RKO (cell line): ENCODE data around the gene LRRC23.
A peak's percentile ranks its signal among the peaks of the same experiment; 100 is the strongest.

Experiments used
- DNase-seq: peaks from one replicate; pipeline ENCODE4 v3.0.0-alpha.2; 2016; ENCODE audit warnings: low spot score

LRRC23 gene

DNA sequence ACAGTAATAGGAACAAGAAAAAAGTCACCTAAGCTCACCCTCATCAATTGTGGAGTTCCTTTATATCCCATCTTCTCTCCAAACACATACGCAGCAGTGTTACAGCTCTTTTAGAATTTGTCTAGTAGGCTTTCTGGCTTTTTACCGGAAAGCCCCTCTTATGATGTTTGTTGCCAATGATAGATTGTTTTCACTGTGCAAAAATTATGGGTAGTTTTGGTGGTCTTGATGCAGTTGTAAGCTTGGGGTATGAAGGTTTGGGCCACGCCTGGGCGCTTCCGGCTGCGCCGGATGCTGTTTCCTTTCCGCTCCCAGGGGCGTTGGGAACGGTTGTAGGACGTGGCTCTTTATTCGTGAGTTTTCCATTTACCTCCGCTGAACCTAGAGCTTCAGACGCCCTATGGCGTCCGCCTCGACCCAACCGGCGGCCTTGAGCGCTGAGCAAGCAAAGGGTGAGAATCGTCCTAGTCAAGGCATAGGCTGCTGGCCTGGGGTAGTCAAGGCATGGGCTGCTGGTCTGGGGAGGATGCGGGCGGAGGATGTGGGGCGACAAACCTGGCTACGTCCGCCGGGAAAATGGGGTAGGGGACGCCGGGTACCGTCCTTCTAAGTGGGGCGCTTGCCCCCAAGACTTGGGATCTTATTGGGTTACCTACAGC is 39.2 kb downstream of the LRRC23 start, which contains the start of the genes C12orf57 and RNU7-1:
Gene C12orf57 (plus strand): TSS at position 301 of the 659 bp plus-strand sequence. CDS start 100 bp downstream, at position 401.
Gene RNU7-1 (plus strand): TSS at position 95 of the 659 bp plus-strand sequence.
- DNase-seq, result peak; percentile 97

DNA sequence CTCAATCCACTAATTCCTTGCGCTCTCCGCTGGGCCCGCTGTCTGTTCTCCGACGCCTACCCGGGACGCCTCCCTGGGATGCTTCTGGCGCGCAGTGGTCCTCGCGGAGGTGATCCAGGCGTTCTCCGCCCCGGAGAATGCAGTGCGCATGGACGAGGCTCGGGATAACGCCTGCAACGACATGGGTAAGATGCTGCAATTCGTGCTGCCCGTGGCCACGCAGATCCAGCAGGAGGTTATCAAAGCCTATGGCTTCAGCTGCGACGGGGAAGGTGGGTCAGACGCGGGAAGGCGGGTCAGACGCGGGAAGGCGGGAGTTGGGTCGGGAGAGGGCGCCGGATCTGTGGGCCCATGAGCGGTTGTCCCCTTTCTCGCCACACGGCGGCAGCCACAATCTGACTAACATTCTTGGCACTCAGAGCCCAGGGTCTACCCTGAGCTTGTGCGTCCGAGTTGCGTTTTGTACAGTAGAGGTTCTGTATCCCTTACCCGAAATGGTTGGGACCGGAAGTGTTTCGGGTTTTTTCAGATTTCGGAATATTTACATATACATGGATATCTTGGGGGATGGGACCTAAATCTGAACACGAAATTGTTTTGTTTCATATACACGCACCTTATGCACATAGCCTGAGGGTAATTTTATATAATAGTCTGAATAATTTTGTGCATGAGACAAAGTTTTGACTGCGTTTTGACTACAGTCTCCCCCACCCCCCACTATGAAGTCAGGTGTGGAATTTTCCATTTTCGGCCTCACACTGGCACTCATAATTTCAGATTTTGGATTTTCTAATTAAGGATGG is 40.0 kb downstream of the LRRC23 start:
- peak; percentile 98 for DNase-seq

DNA sequence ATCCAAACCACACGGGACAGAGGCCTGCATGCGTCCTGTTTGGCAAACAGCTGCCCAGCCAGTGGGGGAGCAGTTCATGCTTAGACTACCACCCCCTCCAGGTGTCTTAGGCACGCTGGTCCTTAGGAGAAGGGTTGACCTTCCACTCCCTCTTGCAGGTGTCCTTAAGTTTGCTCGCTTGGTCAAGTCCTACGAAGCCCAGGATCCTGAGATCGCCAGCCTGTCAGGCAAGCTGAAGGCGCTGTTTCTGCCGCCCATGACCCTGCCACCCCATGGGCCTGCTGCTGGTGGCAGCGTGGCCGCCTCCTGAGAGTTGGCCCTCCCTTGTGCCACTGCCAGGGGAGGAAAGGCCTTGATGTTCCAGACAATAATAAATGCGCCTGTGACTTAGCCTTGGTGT is 41.0 kb downstream of the LRRC23 start:
- peak; percentile 25 for DNase-seq

DNA sequence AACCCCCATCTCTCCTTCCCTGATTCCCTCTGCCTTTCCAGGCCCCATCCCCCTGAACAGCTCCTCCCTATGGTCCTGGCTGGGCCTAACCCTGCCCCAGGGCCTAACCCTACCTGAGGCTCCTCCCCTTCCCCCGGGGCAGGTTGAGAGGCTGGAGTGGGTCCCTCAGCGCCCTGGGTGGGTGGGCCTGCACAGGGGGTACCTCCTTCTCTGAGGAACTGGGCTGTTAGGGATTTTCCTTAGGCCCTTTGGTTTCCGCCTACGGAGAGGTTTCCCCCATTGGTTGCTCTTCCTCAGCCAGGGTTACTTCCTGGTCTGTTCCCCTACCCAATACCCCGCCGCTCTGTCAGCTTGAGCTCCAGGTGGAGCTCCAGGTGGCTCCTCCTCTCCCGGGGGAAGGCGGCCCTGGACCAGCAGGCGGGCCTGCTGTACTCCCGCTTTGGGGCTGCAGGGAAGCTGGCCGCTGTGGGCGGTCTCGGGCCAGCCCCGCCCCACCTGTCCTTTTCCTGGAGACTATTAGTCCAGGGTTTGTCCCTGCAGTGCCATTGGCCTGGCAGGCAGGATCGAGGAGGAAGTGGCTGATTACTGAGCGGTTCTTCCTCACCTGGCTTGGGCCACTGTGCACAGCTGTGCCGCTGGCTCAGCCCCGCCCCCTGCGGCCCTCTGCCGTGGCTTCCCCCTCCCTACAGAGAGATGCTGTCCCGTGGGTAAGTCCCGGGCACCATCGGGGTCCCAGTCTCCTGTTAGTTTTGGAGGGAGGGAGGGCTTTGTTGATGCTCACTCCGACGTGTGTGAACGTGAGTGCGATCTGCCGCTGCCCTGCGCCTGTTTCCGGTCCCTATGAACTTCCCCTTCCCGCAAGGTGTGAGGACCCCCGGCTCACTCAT is 41.7 kb downstream of the LRRC23 start:
- DNase-seq, result no peak

DNA sequence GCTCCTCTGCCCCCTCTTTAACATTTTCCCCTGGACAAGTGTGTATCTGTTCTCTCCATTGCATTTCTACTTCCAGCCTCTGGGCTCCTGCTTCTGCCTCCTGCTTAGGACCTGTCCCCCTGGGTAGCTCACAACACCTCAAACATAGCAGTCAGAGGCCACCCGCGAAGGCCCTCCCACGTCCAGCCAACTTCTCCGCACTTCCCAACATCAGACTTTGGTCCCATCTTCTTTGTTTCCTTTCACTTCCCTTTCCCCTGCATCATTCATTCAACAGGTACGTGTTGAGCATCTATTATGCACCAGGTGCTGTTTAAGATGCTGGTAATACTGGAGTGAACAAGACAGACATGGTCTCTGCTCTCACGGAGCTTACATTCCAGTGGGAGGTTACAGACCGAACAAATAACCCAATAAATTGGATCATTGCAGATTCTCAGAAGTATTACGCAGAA is 42.3 kb downstream of the LRRC23 start:
- DNase-seq, result no peak

DNA sequence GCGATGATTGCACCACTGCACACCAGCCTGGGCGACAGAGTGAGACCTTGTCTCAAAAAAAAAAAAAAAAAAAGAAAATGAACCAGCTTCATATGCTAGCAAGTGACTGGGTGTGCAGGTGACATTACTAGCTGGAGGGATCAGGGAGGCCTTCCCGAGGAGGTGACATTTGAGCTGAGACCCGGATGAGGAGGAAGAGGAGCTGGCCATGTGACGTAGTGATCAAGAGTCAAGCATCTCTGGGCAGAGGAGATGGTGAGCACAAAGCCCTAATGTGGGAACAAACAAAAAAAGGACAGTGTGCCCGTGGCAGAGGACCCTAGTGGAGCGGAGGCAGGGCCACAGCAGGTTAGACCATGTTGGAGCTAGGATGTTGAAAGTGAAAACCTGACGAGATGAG is 43.0 kb downstream of the LRRC23 start:
- DNase-seq, result no peak

DNA sequence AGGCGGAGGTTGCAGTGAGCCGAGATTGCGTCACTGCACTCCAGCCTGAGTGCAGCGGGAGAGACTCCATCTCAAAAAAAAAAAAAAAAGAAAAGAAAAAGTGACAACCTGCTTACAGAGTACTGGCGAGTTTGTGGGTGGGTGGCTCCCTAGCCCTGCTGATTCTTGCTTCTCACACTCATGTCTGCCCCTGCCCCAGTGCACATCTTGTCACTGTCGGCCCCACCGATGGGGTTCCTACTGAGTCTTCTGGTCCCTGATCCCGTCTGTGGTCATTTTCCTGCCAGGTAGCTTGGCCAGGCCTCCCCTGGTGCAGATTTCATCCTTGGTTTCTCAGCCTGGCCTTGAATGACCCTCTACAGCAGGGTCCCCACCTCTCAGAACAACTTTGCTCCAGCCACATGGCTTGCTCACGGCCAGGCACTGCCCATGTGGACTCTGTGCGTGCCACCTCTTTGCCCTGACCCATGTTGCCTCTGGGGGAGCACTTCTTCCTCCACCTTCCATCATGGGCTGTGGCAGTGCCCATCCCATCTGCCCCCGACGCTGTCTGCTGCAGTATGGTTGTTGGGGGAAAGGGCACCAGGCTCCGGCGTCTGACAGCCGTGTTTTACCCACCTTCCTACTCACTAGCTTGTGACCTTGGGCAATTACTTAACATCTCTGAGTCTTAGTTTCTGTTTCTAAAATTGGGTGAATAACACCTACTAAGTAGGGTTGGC is 44.4 kb downstream of the LRRC23 start:
- DNase-seq, result peak; percentile 29

DNA sequence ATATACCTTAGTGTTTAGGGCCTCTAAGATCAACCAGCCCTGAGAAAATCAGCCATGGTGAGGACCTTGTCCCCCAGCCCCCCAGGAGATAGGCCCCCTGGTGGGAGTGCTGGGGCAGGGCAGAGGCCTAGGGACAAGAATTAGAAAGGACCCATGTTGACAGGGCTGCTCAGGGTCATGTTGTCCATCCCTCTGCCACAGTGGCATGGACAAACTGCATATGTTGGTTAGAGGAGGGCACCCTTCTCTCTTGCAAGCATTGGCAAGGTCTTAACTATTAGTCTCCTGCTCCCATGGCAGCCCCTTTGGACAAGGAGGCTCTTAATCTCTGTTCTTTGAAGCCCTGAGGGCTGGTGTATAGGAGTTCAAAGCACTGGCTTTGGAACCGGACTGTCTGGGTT is 45.8 kb downstream of the LRRC23 start:
- no peak for DNase-seq

DNA sequence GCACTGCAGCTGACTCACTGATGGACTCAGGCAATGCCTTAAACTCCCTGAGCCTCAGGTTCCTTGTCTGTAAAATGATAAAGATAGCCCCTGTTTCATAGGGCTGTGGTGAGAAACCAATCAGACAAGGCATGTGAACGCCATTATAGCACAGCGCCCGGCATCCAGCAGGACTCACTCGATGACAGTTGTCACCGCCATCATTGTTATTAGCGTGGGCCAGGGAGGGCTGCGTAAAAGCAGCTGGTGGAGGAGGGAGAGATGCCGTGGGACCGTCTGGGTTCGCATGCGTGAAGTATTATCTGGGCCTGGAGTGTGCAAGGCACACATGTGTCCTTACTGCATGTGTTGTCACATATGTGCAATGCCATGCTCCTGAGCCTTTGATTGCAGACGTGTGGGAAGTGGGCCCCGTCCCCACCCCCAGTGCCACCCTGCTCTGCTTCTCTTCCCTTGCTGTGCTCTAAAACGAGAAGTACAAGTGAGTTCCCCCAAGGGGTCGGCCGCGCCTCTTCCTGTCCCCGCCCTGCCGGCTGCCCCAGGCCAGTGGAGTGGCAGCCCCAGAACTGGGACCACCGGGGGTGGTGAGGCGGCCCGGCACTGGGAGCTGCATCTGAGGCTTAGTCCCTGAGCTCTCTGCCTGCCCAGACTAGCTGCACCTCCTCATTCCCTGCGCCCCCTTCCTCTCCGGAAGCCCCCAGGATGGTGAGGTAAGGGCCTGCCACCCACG is 46.4 kb downstream of the LRRC23 start, which contains the start of gene PTPN6:
Gene PTPN6 (plus strand): TSS at position 546 of the 730 bp plus-strand sequence. CDS start 157 bp downstream, at position 703.
- no peak for DNase-seq

DNA sequence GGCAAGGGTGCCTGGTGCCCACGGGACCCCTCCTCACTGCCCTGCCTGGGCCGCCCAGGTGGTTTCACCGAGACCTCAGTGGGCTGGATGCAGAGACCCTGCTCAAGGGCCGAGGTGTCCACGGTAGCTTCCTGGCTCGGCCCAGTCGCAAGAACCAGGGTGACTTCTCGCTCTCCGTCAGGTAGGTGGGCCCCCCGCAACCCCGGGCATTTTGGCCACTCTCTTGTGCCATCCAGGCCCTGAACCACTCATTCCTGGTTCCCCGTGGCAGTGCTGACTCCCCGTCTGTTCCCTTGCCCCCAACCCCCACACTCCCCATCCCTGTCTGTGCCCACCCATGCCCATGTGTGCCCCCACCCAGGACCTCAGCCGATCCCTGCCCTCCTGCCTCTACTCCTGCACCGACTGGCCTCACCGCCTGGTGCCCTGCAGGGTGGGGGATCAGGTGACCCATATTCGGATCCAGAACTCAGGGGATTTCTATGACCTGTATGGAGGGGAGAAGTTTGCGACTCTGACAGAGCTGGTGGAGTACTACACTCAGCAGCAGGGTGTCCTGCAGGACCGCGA is 47.0 kb downstream of the LRRC23 start:
- DNase-seq, result no peak

DNA sequence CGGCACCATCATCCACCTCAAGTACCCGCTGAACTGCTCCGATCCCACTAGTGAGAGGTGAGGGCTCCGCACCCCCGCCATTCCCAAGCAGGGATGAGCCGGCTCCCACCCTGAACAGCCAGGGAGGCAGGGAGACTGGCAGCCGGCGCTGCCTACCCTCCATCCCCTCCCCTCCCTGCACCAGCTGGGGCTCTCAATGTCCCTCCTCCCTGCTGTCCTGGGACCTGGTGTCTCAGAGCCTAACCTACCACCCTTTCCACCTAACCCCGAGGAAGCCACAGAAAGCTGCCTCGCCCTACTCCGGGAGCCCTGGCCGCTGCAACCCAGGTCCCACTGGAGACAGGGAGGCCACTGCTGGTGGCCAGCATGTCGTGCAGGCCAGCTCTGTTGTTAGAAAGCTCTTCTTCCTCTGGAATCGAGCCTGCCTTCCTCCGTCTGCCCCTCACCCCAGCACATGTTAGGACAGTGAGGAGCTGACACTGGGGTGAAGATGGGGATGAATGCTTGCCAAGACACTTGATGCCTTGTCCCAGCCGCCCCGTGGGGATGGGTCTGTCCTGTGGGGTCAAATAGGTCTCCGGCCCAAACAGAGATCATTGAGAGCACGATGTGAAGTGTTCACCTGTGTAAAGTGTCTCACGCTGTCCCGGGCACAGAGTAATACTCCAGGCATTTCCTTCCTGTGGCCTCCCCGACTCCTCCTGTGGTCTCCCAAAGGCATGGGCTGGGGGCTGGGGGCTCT is 47.7 kb downstream of the LRRC23 start:
- DNase-seq, result no peak

DNA sequence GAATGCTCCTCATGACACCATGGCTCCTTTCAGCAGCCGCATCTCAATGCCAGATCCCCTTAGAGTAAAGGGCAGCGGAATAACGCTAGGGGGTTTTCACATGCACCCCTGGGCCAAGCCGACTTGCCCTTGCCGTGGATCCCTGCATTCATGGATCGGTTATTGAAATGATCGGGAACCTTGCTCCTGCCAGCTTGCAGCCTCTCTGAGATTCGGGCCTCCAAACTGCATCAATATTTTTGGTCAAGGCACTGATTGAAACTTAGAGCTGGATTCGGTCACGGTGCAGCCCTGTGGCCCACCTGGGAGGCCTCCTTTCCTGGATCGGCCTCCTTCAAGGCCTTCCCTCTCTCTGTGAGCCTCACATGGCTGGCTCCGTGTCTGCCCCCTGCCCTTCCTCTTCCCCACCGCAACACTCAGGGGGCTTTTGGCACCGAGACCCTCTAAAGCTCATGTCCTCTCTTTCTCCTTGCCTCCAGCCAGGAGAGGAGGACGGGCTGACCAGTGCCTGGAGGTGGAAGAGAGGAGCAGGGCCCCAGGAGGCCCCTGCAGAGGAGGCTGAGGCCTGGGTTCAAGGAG is 48.3 kb downstream of the LRRC23 start:
- DNase-seq, result no peak

DNA sequence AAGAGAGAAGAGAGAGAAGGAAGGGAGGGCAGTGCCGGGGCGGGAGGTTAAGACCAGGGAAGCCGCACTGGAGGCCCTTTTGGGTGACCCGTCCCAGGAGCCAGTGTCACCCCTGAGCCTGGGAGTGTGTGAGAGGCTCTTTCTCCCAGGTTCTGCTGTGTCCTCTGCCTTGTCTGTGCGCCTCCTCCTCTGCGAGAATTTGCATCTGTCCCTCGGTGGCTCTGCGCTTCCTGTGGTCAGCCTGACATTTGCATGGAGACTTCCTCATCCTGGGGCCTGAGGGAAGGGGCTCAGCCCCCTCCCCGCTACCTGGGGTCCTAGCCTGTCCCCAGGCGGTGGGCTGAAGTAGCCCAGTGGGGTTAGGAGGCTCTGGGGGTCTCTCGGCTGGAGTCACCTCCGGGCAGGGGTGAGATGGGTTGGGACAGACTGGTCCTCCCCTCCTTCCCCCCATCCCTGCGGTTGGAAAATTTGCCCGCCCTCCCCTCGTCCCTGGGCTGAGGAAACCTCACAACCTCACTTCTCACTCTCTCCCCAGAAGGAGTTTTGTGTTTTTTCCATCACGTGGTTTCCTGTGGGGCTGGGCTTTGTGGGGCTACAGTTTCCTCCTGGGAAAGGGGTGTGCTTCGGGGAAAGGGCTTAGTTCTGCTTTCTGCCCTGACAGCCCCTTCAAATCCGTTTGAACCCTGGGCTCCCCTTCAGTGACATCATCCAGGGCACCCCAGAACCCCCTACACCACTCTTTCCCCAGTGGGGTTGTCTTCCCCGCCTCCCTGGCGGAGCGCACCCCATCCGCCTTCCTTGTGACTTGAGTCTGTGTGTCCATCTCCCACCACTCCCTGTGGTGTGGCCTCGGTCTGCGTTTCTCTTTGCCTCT is 49.1 kb downstream of the LRRC23 start:
- DNase-seq, result no peak

DNA sequence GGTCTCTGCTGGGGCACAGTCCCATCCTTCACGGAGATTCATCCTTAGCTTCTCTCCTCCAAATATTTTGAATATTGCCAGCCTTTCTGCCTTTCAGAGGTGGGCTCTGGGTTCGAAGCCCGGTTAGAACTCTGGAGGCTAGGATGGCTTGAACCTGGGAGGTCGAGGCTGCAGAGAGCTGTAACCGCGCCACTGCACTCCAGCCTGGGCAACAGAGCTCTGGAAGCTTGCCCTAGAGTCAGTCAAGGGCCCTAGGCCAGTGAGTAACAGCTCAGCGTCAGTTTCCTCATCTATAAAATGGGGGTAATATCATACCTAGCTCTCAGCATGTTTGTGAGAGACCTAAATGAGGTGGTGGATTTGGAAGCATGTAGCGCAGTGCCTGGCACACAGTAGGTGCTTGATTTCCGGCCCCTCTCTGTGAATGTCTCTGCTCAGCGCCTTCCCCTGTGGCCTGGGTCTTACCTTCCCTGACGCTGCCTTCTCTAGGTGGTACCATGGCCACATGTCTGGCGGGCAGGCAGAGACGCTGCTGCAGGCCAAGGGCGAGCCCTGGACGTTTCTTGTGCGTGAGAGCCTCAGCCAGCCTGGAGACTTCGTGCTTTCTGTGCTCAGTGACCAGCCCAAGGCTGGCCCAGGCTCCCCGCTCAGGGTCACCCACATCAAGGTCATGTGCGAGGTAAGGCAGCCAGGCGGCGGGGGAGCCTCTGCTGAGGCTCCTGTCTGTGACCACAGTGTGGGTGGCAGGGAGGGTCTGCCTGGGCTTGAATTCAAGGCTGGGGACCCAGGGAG is 49.9 kb downstream of the LRRC23 start:
- DNase-seq, result no peak

DNA sequence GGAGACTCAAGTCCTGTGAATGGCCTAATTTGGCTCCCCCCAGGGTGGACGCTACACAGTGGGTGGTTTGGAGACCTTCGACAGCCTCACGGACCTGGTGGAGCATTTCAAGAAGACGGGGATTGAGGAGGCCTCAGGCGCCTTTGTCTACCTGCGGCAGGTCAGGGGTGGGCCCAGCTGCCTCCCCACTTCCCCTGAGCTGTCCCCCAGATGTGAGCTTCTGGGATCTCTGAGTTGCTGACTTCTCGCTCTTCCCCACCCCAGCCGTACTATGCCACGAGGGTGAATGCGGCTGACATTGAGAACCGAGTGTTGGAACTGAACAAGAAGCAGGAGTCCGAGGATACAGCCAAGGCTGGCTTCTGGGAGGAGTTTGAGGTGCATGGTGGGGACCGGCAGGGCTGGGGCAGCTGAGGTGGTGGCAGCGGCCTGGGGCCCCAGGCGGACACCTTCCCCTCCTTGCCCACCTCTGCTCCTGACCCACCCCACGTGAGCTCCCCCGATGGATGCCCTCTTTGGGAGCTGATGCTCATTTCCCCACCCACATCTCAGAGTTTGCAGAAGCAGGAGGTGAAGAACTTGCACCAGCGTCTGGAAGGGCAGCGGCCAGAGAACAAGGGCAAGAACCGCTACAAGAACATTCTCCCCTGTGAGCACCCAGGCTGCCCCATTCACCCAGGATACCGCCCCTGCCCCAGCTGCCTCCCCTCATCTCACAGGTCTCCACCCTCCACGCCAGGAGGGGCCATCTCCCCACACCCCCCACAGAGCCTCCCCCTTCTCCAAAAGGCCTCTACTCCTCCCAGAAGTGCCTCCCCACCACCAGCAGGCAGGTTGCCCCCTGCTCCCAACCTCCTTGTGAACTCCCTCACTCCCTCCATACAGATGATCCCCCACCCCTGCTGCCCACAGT is 50.7 kb downstream of the LRRC23 start:
- no peak for DNase-seq

DNA sequence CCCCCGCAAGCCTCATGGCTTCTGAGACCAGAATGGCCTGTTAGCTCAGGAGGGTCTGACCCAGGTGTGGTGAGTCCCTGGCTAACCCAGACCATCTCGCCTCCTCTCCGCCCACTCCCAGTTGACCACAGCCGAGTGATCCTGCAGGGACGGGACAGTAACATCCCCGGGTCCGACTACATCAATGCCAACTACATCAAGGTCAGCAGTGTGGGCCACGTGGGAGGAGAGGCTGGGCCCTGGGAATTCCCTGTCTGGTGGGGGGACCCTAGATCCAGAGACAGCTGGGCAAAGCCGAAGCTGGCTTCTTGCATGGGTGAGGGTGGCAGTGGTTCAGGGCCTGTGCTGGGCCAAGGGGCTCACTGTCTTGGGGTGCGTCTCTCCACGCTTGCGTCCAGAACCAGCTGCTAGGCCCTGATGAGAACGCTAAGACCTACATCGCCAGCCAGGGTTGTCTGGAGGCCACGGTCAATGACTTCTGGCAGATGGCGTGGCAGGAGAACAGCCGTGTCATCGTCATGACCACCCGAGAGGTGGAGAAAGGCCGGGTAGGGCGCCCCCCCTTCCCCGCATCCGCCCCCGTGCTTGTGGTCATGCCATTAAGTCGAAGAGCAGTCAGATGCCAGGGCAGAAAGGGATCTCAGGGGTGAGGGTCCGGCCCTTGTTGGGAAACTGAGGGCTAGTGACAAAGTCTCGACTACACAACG is 51.6 kb downstream of the LRRC23 start:
- DNase-seq, result no peak
